Measurements from ENCODE around the gene NEMP1.

Gene NEMP1

GRCh38 chr12:57090490-57090889 lies 11.9 kb upstream of the NEMP1 start:
- TF ChIP-seq GATA2 (IDR thresholded peaks at IDR 0.05; ENCODE audit: low read depth, low read length) (no peak), GATA3 (IDR thresholded peaks at IDR 0.05; ENCODE audit: low read depth, low read length) (no peak)

GRCh38 chr12:57089271-57090245 lies 11.0 kb upstream of the NEMP1 start:
- no peak for TF ChIP-seq GATA3 (IDR thresholded peaks at IDR 0.05; ENCODE audit: low read depth, low read length)
- TF ChIP-seq GATA2 (IDR thresholded peaks at IDR 0.05; ENCODE audit: low read depth, low read length) = no peak

- TF ChIP-seq GATA2 (IDR thresholded peaks at IDR 0.05; ENCODE audit: low read depth, low read length) (no peak), GATA3 (IDR thresholded peaks at IDR 0.05; ENCODE audit: low read depth, low read length) (no peak)
Observed at GRCh38 chr12:57088354-57089270, 10.0 kb upstream of the NEMP1 start, which contains the start of gene NAB2. Gene NAB2 (plus strand): TSS chr12:57089114. CDS start chr12:57089272, 158 bp downstream.

GRCh38 chr12:57087691-57088353 lies 9.2 kb upstream of the NEMP1 start:
- TF ChIP-seq GATA2 (IDR thresholded peaks at IDR 0.05; ENCODE audit: low read depth, low read length) = no peak
- no peak for TF ChIP-seq GATA3 (IDR thresholded peaks at IDR 0.05; ENCODE audit: low read depth, low read length)

- TF ChIP-seq GATA2 (IDR thresholded peaks at IDR 0.05; ENCODE audit: low read depth, low read length) (no peak), GATA3 (IDR thresholded peaks at IDR 0.05; ENCODE audit: low read depth, low read length) (no peak)
Observed at GRCh38 chr12:57087010-57087690, 8.6 kb upstream of the NEMP1 start.

GRCh38 chr12:57086493-57087009 lies 8.0 kb upstream of the NEMP1 start:
- no peak for TF ChIP-seq GATA2 (IDR thresholded peaks at IDR 0.05; ENCODE audit: low read depth, low read length)

- TF ChIP-seq GATA3 (IDR thresholded peaks at IDR 0.05; ENCODE audit: low read depth, low read length) (no peak), GATA2 (IDR thresholded peaks at IDR 0.05; ENCODE audit: low read depth, low read length) (peak; percentile 51)
Observed at GRCh38 chr12:57085999-57086492, 7.5 kb upstream of the NEMP1 start.

- TF ChIP-seq GATA3 (IDR thresholded peaks at IDR 0.05; ENCODE audit: low read depth, low read length) (no peak), GATA2 (IDR thresholded peaks at IDR 0.05; ENCODE audit: low read depth, low read length) (no peak)
Observed at GRCh38 chr12:57080855-57081254, 2.3 kb upstream of the NEMP1 start.

GRCh38 chr12:57079821-57080220 lies 1.2 kb upstream of the NEMP1 start:
- TF ChIP-seq GATA3 (IDR thresholded peaks at IDR 0.05; ENCODE audit: low read depth, low read length) (no peak), GATA2 (IDR thresholded peaks at IDR 0.05; ENCODE audit: low read depth, low read length) (no peak)

- TF ChIP-seq GATA3 (IDR thresholded peaks at IDR 0.05; ENCODE audit: low read depth, low read length) (no peak), GATA2 (IDR thresholded peaks at IDR 0.05; ENCODE audit: low read depth, low read length) (no peak)
Observed at GRCh38 chr12:57072661-57073060, 5.9 kb downstream of the NEMP1 start.

GRCh38 chr12:57069523-57069922 lies 9.1 kb downstream of the NEMP1 start:
- TF ChIP-seq GATA2 (IDR thresholded peaks at IDR 0.05; ENCODE audit: low read depth, low read length) = no peak
- TF ChIP-seq GATA3 (IDR thresholded peaks at IDR 0.05; ENCODE audit: low read depth, low read length) = no peak

GRCh38 chr12:57066245-57066644 lies 12.3 kb downstream of the NEMP1 start:
- TF ChIP-seq GATA3 (IDR thresholded peaks at IDR 0.05; ENCODE audit: low read depth, low read length) = no peak
- TF ChIP-seq GATA2 (IDR thresholded peaks at IDR 0.05; ENCODE audit: low read depth, low read length) = no peak
